K562 (cell line): ENCODE measurements around the gene MIEF1. TPM values are rescaled to one million over a fixed set of nuclear protein-coding genes. Genes with fewer than 3 reads are reported as not detected.

Experiments
- FOXK1 ChIP-seq: sonication (generic); formaldehyde crosslinking; IDR thresholded peaks from 2 replicates; pipeline ENCODE4 v1.8.0; 2022; ENCODE audit warnings: missing genetic modification reagents, mild to moderate bottlenecking, borderline replicate concordance
- HMGN3 ChIP-seq: IDR thresholded peaks from 2 replicates; pipeline ENCODE4 v1.6.1; 2011; ENCODE audit warnings: borderline replicate concordance, low read depth, mild to moderate bottlenecking, mixed read lengths, low read length; ENCODE audit not compliant: insufficient read length; ENCODE audit errors: extremely low read depth
- NFIC ChIP-seq: fragments of 450-650 bp; IDR thresholded peaks from 2 replicates; pipeline ENCODE4 v1.6.1; 2017; ENCODE audit warnings: mild to moderate bottlenecking, inconsistent platforms
- ZNF707 ChIP-seq: fragments of 250-450 bp; sonication (Bioruptor Pico); conservative IDR thresholded peaks from 2 replicates; pipeline ENCODE4 v1.8.0; 2022; ENCODE audit warnings: inconsistent platforms, mild to moderate bottlenecking, moderate library complexity
- polyA plus RNA-seq, 8 experiments: library from polyadenylated mRNA; depleted of rRNA in 4 of 8; stranded (reverse) in 5 of 8; unstranded in 3 of 8; fragments of >200 nt; fragmentation: Nextera tagmentation in 2 of 8; fragmentation: Illumina TruSeq in 1 of 8; extraction: Ambion mirVana in 2 of 8; extraction: Trizol in 1 of 8; gene quantifications; 2 replicates each; pipeline versions ENCODE4 v1.2.1 to v1.2.3, GENCODE V29; 2011 to 2014; ENCODE audit warnings: inconsistent platforms in 1 of 8, missing spikeins in 1 of 8
- total RNA-seq, 7 experiments: library from RNA; depleted of rRNA in 6 of 7; stranded (reverse); fragments of >200 nt in 6 of 7; fragmentation: Illumina TruSeq in 2 of 7; extraction: Trizol in 2 of 7; gene quantifications; 2 replicates each; pipeline versions ENCODE4 v1.2.1 to v1.2.3, GENCODE V29; 2011 to 2021; ENCODE audit warnings: low replicate concordance in 1 of 7
- TF ChIP-seq, protein P1 (sequence below): sonication (generic); formaldehyde crosslinking; IDR thresholded peaks from 2 replicates; pipeline ENCODE4 v1.8.1; 2023; ENCODE audit warnings: mild to moderate bottlenecking, missing genetic modification reagents
- TF ChIP-seq, protein P2 (sequence below): fragments of 450-650 bp; IDR thresholded peaks from 2 replicates; pipeline ENCODE4 v1.6.1; 2017; ENCODE audit warnings: antibody characterized with exemption, mild to moderate bottlenecking
- TF ChIP-seq, protein P3 (sequence below): fragments of 250-450 bp; sonication (Bioruptor Pico); IDR thresholded peaks from 2 replicates; pipeline ENCODE4 v1.5.1; 2021; ENCODE audit warnings: mild to moderate bottlenecking

MIEF1 gene
- total and polyA plus RNA-seq, 9 of the 15 experiments (the other 6 are each of a cell fraction or from before 2014, with no cell fraction given), result 10.9 to 51.8 (median 25.5) TPM

DNA sequence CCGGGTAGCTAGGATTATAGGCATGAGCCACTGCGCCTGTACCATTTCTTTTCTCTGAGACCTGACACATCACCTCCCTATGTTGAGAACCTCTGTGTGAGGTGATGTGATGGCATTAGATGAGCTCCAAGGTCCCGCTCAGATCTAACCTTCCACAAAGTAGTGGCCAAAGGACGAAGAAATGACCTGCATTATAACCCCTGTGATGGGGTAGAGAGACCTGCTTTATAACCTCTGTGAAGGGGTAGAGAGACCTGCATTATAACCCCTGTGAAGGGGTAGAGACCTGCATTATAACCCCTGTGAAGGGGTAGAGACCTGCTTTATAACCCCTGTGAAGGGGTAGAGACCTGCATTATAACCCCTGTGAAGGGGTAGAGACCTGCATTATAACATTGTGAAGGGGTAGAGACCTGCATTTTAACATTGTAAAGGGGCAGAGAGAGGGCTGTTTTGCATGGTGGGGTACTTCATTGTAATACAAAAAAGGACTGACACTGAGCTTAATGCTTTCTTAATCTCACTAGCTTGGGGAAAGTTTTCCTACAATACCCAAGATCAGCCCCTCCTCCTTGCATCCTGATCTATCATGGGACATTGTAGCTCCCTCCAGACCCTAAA lies 8.5 kb downstream of the MIEF1 start (continued):
- no peak for TF ChIP-seq HMGN3
- no peak for TF ChIP-seq ZNF707
- TF ChIP-seq, protein P1, sequence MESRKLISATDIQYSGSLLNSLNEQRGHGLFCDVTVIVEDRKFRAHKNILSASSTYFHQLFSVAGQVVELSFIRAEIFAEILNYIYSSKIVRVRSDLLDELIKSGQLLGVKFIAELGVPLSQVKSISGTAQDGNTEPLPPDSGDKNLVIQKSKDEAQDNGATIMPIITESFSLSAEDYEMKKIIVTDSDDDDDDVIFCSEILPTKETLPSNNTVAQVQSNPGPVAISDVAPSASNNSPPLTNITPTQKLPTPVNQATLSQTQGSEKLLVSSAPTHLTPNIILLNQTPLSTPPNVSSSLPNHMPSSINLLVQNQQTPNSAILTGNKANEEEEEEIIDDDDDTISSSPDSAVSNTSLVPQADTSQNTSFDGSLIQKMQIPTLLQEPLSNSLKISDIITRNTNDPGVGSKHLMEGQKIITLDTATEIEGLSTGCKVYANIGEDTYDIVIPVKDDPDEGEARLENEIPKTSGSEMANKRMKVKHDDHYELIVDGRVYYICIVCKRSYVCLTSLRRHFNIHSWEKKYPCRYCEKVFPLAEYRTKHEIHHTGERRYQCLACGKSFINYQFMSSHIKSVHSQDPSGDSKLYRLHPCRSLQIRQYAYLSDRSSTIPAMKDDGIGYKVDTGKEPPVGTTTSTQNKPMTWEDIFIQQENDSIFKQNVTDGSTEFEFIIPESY (CRISPR knock-in tag), result no peak
- TF ChIP-seq, protein P2, sequence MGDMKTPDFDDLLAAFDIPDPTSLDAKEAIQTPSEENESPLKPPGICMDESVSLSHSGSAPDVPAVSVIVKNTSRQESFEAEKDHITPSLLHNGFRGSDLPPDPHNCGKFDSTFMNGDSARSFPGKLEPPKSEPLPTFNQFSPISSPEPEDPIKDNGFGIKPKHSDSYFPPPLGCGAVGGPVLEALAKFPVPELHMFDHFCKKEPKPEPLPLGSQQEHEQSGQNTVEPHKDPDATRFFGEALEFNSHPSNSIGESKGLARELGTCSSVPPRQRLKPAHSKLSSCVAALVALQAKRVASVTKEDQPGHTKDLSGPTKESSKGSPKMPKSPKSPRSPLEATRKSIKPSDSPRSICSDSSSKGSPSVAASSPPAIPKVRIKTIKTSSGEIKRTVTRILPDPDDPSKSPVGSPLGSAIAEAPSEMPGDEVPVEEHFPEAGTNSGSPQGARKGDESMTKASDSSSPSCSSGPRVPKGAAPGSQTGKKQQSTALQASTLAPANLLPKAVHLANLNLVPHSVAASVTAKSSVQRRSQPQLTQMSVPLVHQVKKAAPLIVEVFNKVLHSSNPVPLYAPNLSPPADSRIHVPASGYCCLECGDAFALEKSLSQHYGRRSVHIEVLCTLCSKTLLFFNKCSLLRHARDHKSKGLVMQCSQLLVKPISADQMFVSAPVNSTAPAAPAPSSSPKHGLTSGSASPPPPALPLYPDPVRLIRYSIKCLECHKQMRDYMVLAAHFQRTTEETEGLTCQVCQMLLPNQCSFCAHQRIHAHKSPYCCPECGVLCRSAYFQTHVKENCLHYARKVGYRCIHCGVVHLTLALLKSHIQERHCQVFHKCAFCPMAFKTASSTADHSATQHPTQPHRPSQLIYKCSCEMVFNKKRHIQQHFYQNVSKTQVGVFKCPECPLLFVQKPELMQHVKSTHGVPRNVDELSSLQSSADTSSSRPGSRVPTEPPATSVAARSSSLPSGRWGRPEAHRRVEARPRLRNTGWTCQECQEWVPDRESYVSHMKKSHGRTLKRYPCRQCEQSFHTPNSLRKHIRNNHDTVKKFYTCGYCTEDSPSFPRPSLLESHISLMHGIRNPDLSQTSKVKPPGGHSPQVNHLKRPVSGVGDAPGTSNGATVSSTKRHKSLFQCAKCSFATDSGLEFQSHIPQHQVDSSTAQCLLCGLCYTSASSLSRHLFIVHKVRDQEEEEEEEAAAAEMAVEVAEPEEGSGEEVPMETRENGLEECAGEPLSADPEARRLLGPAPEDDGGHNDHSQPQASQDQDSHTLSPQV, result no peak
- TF ChIP-seq NFIC, result no peak
- no peak for TF ChIP-seq FOXK1 (CRISPR knock-in tag)
- TF ChIP-seq, protein P3, sequence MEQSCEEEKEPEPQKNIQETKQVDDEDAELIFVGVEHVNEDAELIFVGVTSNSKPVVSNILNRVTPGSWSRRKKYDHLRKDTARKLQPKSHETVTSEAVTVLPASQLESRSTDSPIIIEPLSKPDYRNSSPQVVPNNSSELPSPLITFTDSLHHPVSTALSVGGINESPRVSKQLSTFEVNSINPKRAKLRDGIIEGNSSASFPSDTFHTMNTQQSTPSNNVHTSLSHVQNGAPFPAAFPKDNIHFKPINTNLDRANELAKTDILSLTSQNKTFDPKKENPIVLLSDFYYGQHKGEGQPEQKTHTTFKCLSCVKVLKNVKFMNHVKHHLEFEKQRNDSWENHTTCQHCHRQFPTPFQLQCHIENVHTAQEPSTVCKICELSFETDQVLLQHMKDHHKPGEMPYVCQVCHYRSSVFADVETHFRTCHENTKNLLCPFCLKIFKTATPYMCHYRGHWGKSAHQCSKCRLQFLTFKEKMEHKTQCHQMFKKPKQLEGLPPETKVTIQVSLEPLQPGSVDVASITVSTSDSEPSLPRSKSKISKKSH (CRISPR knock-in tag), result no peak
- TF ChIP-seq, all 486 proteins: peak for 0
